22Rv1 (cell line): ENCODE results near the gene NRXN3.

ENCODE experiments used
- ZFX ChIP-seq: fragments of 450-650 bp; IDR thresholded peaks from 2 replicates; pipeline ENCODE4 v1.6.1; 2017; ENCODE audit warnings: antibody characterized with exemption, borderline replicate concordance
- TF ChIP-seq, protein P1 (sequence below): fragments of 450-650 bp; IDR thresholded peaks from 2 replicates; pipeline ENCODE4 v1.5.1; 2017; ENCODE audit warnings: mild to moderate bottlenecking

DNA sequence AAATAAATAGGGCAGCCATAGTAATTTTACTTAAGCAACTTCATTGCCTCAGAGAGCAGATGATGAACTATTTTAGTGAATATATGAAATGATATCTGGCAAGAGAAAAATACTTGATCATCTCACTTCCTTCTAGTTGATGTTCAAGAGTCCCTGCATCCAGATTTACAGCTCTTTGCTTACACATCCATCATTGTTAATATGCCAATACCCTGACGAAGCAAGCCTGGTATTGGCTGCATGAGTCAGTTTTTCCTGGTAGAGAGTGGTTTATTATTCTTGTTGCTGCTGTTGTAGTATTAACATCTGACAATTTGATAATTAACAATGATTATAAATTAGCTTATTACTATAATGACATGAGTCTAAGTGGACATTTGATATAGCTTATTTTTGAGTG, 681.9 kb downstream of the NRXN3 start:
- TF ChIP-seq, protein P1, sequence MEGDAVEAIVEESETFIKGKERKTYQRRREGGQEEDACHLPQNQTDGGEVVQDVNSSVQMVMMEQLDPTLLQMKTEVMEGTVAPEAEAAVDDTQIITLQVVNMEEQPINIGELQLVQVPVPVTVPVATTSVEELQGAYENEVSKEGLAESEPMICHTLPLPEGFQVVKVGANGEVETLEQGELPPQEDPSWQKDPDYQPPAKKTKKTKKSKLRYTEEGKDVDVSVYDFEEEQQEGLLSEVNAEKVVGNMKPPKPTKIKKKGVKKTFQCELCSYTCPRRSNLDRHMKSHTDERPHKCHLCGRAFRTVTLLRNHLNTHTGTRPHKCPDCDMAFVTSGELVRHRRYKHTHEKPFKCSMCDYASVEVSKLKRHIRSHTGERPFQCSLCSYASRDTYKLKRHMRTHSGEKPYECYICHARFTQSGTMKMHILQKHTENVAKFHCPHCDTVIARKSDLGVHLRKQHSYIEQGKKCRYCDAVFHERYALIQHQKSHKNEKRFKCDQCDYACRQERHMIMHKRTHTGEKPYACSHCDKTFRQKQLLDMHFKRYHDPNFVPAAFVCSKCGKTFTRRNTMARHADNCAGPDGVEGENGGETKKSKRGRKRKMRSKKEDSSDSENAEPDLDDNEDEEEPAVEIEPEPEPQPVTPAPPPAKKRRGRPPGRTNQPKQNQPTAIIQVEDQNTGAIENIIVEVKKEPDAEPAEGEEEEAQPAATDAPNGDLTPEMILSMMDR, result no peak
- no peak for TF ChIP-seq ZFX
